ENCODE data around the gene CELSR2. TPM values are rescaled to one million over a fixed set of nuclear protein-coding genes. Genes with fewer than 3 reads are reported as not detected.

The CELSR2 gene
- total RNA-seq, 4 donors from 2014 or later: 0.26 to 9.6 (median 5.4) TPM

- intact Hi-C loops (cut with DNase I; ENCODE audit: low total_unique reads): no loop called here
- Histone ChIP-seq H3K27ac (peak overlapping the region in 1 of 2 donors; percentile 46), H3K9me3 (no peaks in the 10 kb centered on the region), H3K27me3 (no peaks in the 10 kb centered on the region), H3K4me3 (no peak overlapping the region), H3K36me3 (no peaks in the 10 kb centered on the region), H3K4me1 (peaks cover 0 to 18% of the 10 kb centered on the region in 2 donors)
- TF ChIP-seq CTCF (IDR thresholded peaks at IDR 0.05) (no peak), POLR2A (IDR thresholded peaks at IDR 0.05) (no peak)
- no peak for DNase-seq
Measured at GRCh38 chr1:109241841-109242345, 7.4 kb upstream of the CELSR2 start.

GRCh38 chr1:109242387-109242786, 7.0 kb upstream of the CELSR2 start:
- DNase-seq: peak in 1 of 2 donors; percentile 61
- no peak overlapping the region for H3K4me3 ChIP-seq
- H3K4me1 ChIP-seq: peaks cover 0 to 18% of the 10 kb centered on the region in 2 donors
- H3K27ac ChIP-seq: peak overlapping the region in 1 of 2 donors; percentile 46
- no peaks in the 10 kb centered on the region for H3K27me3 ChIP-seq
- H3K9me3 ChIP-seq: no peaks in the 10 kb centered on the region
- intact Hi-C loops (cut with DNase I; ENCODE audit: low total_unique reads): no loop called here
- H3K36me3 ChIP-seq: no peaks in the 10 kb centered on the region
- no peak for TF ChIP-seq CTCF (IDR thresholded peaks at IDR 0.05)
- TF ChIP-seq POLR2A (IDR thresholded peaks at IDR 0.05): no peak

GRCh38 chr1:109243221-109243620, 6.1 kb upstream of the CELSR2 start:
- Histone ChIP-seq H3K4me3 (no peak overlapping the region), H3K36me3 (no peaks in the 10 kb centered on the region), H3K9me3 (no peaks in the 10 kb centered on the region), H3K27ac (no peak overlapping the region), H3K27me3 (no peaks in the 10 kb centered on the region), H3K4me1 (peaks cover 0 to 18% of the 10 kb centered on the region in 2 donors)
- intact Hi-C loops (cut with DNase I; ENCODE audit: low total_unique reads): no loop called here
- no peak for DNase-seq
- TF ChIP-seq POLR2A (IDR thresholded peaks at IDR 0.05) (no peak), CTCF (IDR thresholded peaks at IDR 0.05) (no peak)

- no peaks in the 10 kb centered on the region for H3K27me3 ChIP-seq
- TF ChIP-seq CTCF (IDR thresholded peaks at IDR 0.05): no peak
- no peak for TF ChIP-seq POLR2A (IDR thresholded peaks at IDR 0.05)
- no peak overlapping the region for H3K27ac ChIP-seq
- no peak for DNase-seq
- intact Hi-C loops (cut with DNase I; ENCODE audit: low total_unique reads): no loop called here
- H3K4me3 ChIP-seq: no peak overlapping the region
- H3K4me1 ChIP-seq: peaks cover 0 to 20% of the 10 kb centered on the region in 2 donors
- no peaks in the 10 kb centered on the region for H3K9me3 ChIP-seq
- no peaks in the 10 kb centered on the region for H3K36me3 ChIP-seq
Measured at GRCh38 chr1:109243860-109244552, 5.3 kb upstream of the CELSR2 start.

- no peaks in the 10 kb centered on the region for H3K36me3 ChIP-seq
- TF ChIP-seq CTCF (IDR thresholded peaks at IDR 0.05) (no peak), POLR2A (IDR thresholded peaks at IDR 0.05) (no peak)
- H3K27ac ChIP-seq: no peak overlapping the region
- peak in 1 of 2 donors; percentile 8 for DNase-seq
- H3K9me3 ChIP-seq: no peaks in the 10 kb centered on the region
- H3K27me3 ChIP-seq: no peaks in the 10 kb centered on the region
- peaks cover 0 to 16% of the 10 kb centered on the region in 2 donors for H3K4me1 ChIP-seq
- no peak overlapping the region for H3K4me3 ChIP-seq
- intact Hi-C loops (cut with DNase I; ENCODE audit: low total_unique reads): no loop called here
Measured at GRCh38 chr1:109246141-109246551, 3.2 kb upstream of the CELSR2 start.

Measured in uterus (tissue), 4 donors.